ENCODE measurements around the gene RPSA.
"Not testable (repeated sequence)": the region's sequence is repeated elsewhere in the genome, so short reads cannot be mapped to it uniquely, and the experiment has no call there.

Gene RPSA

DNA sequence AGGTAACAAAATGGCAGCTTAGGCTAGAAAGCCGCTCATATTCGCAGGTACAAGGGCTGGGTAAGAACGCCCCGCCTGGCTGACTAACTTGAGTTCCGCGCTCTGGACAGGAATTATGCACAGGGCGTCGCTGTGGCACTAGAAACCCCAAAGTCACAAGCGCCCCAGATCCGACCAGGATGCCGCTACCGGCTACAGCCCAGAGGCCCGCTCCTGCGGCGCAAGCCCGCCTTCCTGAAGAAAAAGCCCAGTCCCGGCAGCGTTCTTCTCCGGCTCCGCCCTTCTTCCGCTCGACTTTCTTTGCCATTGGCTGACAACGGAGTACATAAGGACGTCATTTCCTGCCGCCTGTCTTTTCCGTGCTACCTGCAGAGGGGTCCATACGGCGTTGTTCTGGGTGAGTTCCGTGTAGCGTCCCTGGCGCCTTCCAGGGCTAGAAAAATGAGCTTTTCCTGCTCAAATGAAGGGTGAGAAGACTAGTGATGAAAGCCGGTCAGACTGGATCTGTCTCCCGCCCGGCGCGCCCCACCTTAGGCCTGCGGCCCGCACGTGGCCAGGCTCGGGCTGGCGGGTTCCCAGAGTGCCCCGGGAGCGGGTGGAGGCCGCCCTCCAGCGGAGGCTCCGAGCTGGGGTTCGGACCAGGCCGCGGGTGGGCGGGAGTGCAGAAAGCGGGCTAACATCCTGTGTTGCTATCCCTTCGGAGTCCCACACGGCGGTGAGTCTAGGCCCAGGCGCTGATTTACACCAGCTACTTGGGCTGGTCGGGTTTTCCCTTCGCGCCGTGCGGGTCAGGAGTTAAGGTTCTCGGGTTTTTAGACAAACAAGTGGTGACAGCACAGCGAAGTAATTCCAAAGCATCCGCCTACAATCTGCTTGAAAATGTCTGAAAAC, at the start of gene RPSA:
TSS of gene RPSA (plus strand) at position 353 of the 891 bp plus-strand sequence. CDS start 934 bp downstream, outside the sequence.
- DNase-seq, result peak; percentile 94 to 96

DNA sequence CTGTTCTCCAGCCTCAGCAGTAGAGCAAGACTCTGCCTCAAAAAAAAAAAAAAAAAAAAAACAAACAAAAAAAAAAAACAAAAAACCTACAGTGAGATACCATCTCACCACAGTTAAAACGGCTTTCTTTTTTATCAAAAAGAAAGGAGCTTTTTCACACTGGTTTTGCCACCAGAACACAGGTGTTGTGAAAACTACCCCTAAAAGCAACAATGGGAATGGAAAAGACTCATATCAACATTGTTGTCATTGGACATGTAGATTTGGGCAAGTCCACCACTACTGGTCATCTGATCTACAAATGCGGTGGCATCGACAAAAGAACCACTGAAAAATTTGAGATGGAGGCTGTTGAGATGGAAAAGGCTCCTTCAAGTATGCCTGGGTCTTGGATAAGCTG, 48.2 kb upstream of the RPSA start:
- no peak for DNase-seq

- DNase-seq, result peak; percentile 23 to 28
Observed at GRCh38 chr3:39361252-39361927, 45.1 kb upstream of the RPSA start.

GRCh38 chr3:39362192-39362591, 44.3 kb upstream of the RPSA start:
- DNase-seq, result no peak

DNA sequence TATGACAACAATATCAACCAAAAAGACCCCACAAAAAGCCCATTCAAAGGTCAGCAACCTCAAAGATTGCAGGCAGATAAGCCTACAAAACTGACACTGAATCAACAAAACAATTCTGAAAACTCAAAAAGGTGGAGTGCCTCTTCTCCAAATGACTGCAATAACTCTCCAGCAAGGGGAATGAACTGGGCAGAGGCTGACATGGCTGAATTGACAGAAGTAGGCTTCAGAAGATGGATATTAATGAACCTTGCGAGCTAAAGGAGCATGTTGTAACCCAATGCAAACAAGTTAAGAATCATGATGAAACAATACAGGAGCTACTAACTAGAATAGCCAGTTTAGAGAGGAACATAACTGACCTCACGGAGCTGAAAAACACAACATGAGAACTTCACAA, 43.7 kb upstream of the RPSA start:
- DNase-seq, result no peak

- DNase-seq, result not testable (repeated sequence)
Observed at GRCh38 chr3:39370450-39370849, 36.1 kb upstream of the RPSA start.

DNA sequence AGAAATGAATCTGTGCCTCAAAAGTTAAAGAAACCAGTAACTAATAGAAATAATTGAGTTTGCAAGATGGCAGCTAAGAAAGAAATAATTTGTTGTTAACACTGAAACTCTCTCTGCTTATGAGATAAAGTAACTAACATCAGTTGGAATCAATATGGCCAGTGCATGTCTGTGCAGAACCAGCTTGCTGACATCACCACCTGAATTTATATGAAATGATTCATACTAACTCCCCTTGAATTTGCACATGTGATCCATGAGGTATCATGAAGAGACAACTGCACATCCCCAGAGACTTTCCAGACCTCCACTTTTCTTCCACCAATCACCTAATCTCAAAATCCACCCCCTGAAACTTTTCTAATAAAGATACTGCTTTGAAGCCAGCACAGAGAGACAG, 33.7 kb upstream of the RPSA start:
- DNase-seq, result no peak

- DNase-seq, result no peak
Observed at GRCh38 chr3:39376959-39377634, 29.4 kb upstream of the RPSA start.

DNA sequence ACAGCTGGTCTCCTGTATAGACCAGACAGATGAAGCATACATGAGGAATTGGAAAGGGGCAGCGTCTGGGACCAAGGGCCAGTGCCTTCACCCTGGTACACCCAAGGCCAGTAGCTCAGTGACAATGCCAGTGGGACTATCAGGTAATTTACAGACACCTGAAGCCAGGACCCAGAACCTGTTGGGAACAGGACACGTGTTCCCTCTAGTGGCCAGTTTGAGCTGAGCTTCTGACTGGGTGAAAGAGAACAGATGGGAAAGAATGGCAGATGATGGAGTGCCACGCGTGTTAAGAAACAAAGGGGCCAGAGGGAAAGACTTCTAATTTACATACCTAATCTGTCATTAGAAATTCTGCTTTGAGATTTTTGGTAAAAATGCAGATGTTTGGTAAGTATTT, 28.4 kb upstream of the RPSA start:
- DNase-seq, result peak; percentile 57 to 64

GRCh38 chr3:39378957-39379777, 27.4 kb upstream of the RPSA start:
- DNase-seq, result no peak

- DNase-seq, result no peak
Observed at GRCh38 chr3:39379778-39380155, 26.8 kb upstream of the RPSA start.

DNA sequence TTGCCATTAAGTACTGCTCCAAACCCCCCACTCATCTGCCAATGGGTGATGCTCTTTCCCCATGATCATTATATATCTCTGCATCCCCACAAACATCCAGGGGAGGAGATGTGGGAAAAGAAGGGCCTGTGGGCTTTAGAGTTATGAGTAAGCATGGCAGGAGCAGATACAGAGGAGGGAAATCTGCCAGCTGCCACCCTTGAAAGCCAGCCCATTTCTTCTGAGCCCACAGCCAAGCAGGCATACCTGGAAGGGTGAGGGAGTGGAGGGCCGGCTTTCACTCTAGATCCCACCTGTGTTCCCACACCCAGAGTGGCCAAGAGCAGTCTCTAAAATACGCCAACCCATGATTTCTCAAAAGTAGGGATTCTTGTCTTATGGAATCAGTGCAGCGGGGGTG, 25.1 kb upstream of the RPSA start:
- no peak for DNase-seq

GRCh38 chr3:39383045-39383880, 23.3 kb upstream of the RPSA start, which contains the start of gene SLC25A38:
Gene SLC25A38, plus strand, starts transcription at chr3:39383370. Its CDS starts 355 bp downstream, at chr3:39383725.
- DNase-seq, result peak; percentile 70 to 80

DNA sequence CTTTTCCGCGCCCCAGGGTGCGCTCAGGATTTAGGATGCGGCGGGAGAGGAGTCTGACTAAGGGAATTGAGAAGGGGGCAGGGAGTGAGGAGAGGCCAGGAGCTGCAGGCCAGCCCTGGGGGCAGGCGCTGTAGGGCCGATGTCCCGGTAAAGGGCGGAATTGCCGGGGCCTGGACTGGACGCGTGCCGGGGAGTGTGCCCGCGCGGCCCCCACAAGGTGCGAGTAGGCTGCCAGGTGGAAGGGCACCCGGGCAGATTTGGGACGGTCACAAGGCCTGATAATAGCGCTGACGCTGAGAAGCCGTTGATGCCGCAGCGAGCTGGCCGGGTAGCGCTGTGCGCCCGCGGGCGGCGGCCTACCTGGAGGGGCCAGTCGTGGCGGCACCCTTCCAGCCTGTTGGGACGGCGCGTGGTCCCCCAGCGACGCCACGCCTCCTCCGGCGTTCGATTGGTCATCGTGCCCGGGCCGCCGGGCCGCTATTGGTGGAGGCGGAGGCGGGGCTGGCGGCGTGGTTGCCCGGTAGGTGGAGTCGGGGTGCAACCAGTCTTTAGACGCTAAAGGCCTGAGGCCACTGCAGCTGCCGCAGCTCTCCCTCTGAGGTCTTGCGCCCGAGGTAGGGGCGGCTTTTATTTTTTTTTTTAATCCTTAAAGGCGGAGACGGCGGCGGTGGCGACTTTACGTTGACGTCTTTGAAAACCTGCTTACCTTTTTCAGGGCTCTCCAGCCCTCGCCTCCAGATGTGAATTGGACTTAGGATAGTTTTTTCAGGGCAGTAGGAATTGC, 22.4 kb upstream of the RPSA start:
- peak; percentile 93 to 94 for DNase-seq

DNA sequence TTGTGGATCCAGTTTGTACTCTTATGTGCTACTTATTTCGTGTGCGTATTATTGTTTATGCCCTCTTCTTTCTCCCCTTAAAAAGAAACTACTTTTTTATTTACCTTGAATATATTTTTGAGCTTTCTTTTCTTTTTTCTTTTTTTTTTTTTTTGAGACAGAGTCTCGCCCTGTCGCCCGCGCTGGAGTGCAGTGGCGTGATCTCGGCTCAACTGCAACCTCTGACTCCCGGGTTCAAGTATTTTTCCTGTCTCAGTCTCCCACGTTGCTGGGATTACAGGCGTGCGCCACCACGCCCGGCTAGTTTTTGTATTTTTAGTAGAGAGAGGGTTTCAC, 21.9 kb upstream of the RPSA start:
- DNase-seq, result no peak

GRCh38 chr3:39385456-39386090, 20.9 kb upstream of the RPSA start:
- no peak for DNase-seq

DNA sequence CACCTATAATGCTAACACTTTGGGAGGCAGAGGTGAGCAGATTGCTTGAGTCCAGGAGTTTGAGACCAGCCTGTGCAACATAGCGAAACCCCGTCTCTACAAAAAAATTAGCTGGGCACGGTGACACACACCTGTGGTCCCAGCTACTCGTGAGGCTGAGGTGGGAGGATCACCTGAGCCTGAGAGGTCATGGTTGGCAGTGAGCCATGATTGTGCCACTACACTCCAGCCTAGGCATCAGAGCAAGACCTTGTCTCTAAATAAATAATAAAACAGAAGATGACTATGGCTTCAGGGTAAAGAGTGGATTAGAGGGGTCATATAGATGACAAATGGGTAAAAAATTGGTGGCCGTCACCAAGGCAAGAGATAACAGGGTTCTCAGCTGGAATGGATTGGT, 20.2 kb upstream of the RPSA start:
- DNase-seq, result no peak

DNA sequence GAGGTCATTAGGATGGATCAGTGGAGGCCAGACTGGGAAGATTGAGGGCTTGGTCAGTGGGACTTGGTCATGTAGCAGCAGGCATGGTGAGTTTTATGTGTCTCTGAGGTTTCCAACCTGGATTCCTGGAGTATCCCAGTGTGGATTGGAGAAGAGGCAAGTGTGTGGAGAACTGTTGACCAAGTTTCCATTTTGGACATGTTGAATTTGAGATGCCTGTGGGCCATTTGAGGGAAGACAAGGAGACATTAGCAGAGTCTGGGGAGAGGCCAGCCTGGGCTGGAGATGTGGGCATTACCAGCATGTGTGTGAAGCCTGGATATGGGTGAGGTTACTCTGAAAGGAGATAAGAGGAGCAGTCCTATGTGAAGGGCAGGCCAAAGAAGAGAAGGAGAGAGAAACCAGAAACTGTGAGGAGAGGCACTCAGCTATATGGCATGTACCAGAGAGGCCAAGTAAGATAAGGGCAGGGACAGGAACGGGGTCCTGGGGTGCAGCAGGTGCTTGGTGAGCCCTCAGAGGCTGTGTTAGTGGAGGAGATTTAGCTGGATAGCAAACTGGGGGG, 19.0 kb upstream of the RPSA start:
- DNase-seq, result no peak

- DNase-seq, result no peak
Observed at GRCh38 chr3:39388153-39388552, 18.4 kb upstream of the RPSA start.

DNA sequence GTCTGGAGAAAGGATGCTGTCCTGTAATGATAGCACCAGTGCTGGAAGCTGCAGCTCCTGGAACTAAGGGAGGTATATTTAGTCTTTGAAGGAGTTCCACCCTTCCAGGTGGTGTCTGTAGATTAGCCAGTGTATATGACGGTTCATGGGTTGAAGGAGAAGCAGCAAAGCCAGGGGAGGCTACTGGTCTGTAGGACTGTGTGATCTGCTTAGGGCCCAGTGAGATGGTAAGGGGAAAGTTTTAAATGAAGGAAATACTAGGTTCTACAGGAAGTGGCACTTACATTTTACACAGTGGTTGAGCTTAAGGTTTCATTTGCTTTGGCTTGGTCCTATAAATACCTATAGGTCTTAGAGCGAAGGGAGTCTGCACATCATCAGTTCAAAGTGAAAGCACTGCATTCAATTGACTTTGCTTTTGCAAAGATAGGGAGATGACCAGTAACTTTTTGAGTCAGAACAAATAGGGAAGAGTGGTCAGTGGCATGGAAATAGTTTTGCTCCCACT, 17.7 kb upstream of the RPSA start:
- DNase-seq, result no peak

Data from activated CD4-positive, alpha-beta T cell treated with anti-CD3 and anti-CD28 coated beads for 4 hours (primary cell).